Neutrophil (primary cell): ENCODE data around the gene ITIH3.

Experiments
- H3K27ac ChIP-seq: fragments of 200-600 bp; sonication (generic); 2 replicates; pipeline ENCODE4 v1.5.1; 2016; ENCODE audit warnings: mild to moderate bottlenecking, moderate library complexity
- H3K27me3 ChIP-seq: fragments of 200-600 bp; sonication (generic); 2 replicates; pipeline ENCODE4 v1.6.0; 2016; ENCODE audit warnings: mild to moderate bottlenecking
- H3K36me3 ChIP-seq: fragments of 200-600 bp; sonication (generic); 2 replicates; pipeline ENCODE4 v1.5.1; 2017
- H3K4me1 ChIP-seq, 2 experiments: fragments of 200-600 bp in 1 of 2; sonication (generic) in 1 of 2; 1 replicate in 1 of 2; 2 replicates in 1 of 2; pipeline versions ENCODE4 v1.5.1 to v1.6.1; 2013 to 2016; ENCODE audit warnings: low read depth in 1 of 2, low read length in 1 of 2, mild to moderate bottlenecking in 1 of 2, moderate library complexity in 1 of 2; ENCODE audit not compliant: control insufficient read depth in 1 of 2, insufficient read depth in 1 of 2
- H3K4me3 ChIP-seq, 2 experiments: fragments of 200-600 bp in 1 of 2; sonication (generic) in 1 of 2; 1 replicate in 1 of 2; 2 replicates in 1 of 2; pipeline ENCODE4 v1.5.1; 2013 to 2016; ENCODE audit warnings: low read depth in 1 of 2, low read length in 1 of 2, mild to moderate bottlenecking in 1 of 2, moderate library complexity in 1 of 2
- H3K9me3 ChIP-seq: fragments of 200-600 bp; sonication (generic); 2 replicates; pipeline ENCODE4 v1.5.1; 2016
- CTCF ChIP-seq: fragments of 200-600 bp; sonication (generic); IDR thresholded peaks from 2 replicates; pipeline ENCODE4 v1.5.1; 2016; ENCODE audit warnings: antibody characterized with exemption

The ITIH3 gene

GRCh38 chr3:52794612-52795099, at the start of gene ITIH3:
Gene ITIH3, plus strand, starts transcription at chr3:52794796. Its CDS starts 8 bp downstream, at chr3:52794804.
- Histone ChIP-seq H3K9me3 (no peaks in the 10 kb centered on the region), H3K27ac (no peak within 1 kb of the TSS), H3K4me1 (no peaks in the 10 kb centered on the region), H3K36me3 (no peaks in the 10 kb centered on the region), H3K4me3 (no peak within 1 kb of the TSS), H3K27me3 (no peaks in the 10 kb centered on the region)
- TF ChIP-seq CTCF = no peak

- peaks cover 66% of the 10 kb centered on the region for H3K36me3 ChIP-seq
- H3K4me1 ChIP-seq = no peaks in the 10 kb centered on the region
- no peaks in the 10 kb centered on the region for H3K27me3 ChIP-seq
- no peak overlapping the region for H3K27ac ChIP-seq
- no peaks in the 10 kb centered on the region for H3K9me3 ChIP-seq
- H3K4me3 ChIP-seq = no peak overlapping the region
- no peak for TF ChIP-seq CTCF
These were observed 42.4 kb upstream of the ITIH3 start for GRCh38 chr3:52752045-52752660.

- no peaks in the 10 kb centered on the region for H3K27me3 ChIP-seq
- no peak overlapping the region for H3K27ac ChIP-seq
- no peak overlapping the region for H3K4me3 ChIP-seq
- no peaks in the 10 kb centered on the region for H3K9me3 ChIP-seq
- peaks cover 61% of the 10 kb centered on the region for H3K36me3 ChIP-seq
- no peak for TF ChIP-seq CTCF
- no peaks in the 10 kb centered on the region for H3K4me1 ChIP-seq
These were observed 40.2 kb upstream of the ITIH3 start for GRCh38 chr3:52754373-52754772.

GRCh38 chr3:52756141-52756540, 38.5 kb upstream of the ITIH3 start:
- H3K4me1 ChIP-seq = no peaks in the 10 kb centered on the region
- no peak overlapping the region for H3K27ac ChIP-seq
- peaks cover 53% of the 10 kb centered on the region for H3K36me3 ChIP-seq
- H3K9me3 ChIP-seq = no peaks in the 10 kb centered on the region
- no peak for TF ChIP-seq CTCF
- H3K4me3 ChIP-seq = no peak overlapping the region
- H3K27me3 ChIP-seq = no peaks in the 10 kb centered on the region

- peaks cover 64% of the 10 kb centered on the region for H3K36me3 ChIP-seq
These were observed 31.1 kb upstream of the ITIH3 start for GRCh38 chr3:52763466-52763865.

More at GRCh38 chr3:52763466-52763865, 31.1 kb upstream of the ITIH3 start:
- Histone ChIP-seq H3K9me3 (no peaks in the 10 kb centered on the region), H3K4me3 (no peak overlapping the region), H3K4me1 (no peaks in the 10 kb centered on the region), H3K27ac (no peak overlapping the region), H3K27me3 (no peaks in the 10 kb centered on the region)
- no peak for TF ChIP-seq CTCF
